SK-N-SH treated with all-trans-retinoic acid at 6 μM for 48 hours (cell line): Measurements from ENCODE around the gene PLPP6.

Experiments used
- ATAC-seq: fragments of 200-7000 bp; cut with Tn5 transposase; 3 replicates; pipeline ENCODE4 v1.9.1; 2020; ENCODE audit warnings: mild to moderate bottlenecking, moderate library complexity
- ARNTL ChIP-seq: fragments of 450-650 bp; formaldehyde crosslinking; IDR thresholded peaks from 2 replicates; pipeline ENCODE4 v1.5.0; 2020; ENCODE audit warnings: low read depth, mild to moderate bottlenecking, moderate library complexity, borderline replicate concordance
- BACH2 ChIP-seq: fragments of 250-450 bp; sonication (Bioruptor Pico); IDR thresholded peaks from 2 replicates; pipeline ENCODE4 v1.9.0; 2021; ENCODE audit warnings: mild to moderate bottlenecking, borderline replicate concordance
- ESRRG ChIP-seq: fragments of 250-450 bp; sonication (Bioruptor Pico); IDR thresholded peaks from 2 replicates; pipeline ENCODE4 v1.6.1; 2021; ENCODE audit warnings: mild to moderate bottlenecking
- GLIS3 ChIP-seq: fragments of 250-450 bp; sonication (Bioruptor Pico); IDR thresholded peaks from 2 replicates; pipeline ENCODE4 v1.5.0; 2020; ENCODE audit warnings: mild to moderate bottlenecking, moderate library complexity
- ISL1 ChIP-seq: fragments of 250-450 bp; sonication (Bioruptor Pico); IDR thresholded peaks from 2 replicates; pipeline ENCODE4 v2.1.2; 2022; ENCODE audit warnings: mild to moderate bottlenecking, moderate library complexity
- OSR1 ChIP-seq: fragments of 250-450 bp; sonication (Bioruptor Pico); IDR thresholded peaks from 2 replicates; pipeline ENCODE4 v1.8.0; 2022; ENCODE audit warnings: moderate library complexity, mild to moderate bottlenecking, inconsistent platforms
- PPARA ChIP-seq: fragments of 250-450 bp; sonication (Bioruptor Pico); IDR thresholded peaks from 2 replicates; pipeline ENCODE4 v1.5.0; 2020; ENCODE audit warnings: mild to moderate bottlenecking, borderline replicate concordance
- RARB ChIP-seq: fragments of 250-450 bp; sonication (Bioruptor Pico); IDR thresholded peaks from 2 replicates; pipeline ENCODE4 v1.8.0; 2021; ENCODE audit warnings: mild to moderate bottlenecking, moderate library complexity
- SNAI2 ChIP-seq: fragments of 250-450 bp; sonication (Bioruptor Pico); IDR thresholded peaks from 2 replicates; pipeline ENCODE4 v1.5.0; 2020; ENCODE audit warnings: mild to moderate bottlenecking, moderate library complexity
- TCF4 ChIP-seq: fragments of 250-450 bp; sonication (Bioruptor Pico); IDR thresholded peaks from 2 replicates; pipeline ENCODE4 v1.8.0; 2021; ENCODE audit warnings: mild to moderate bottlenecking, moderate library complexity, borderline replicate concordance
- TOX ChIP-seq: fragments of 250-450 bp; sonication (Bioruptor Pico); IDR thresholded peaks from 2 replicates; pipeline ENCODE4 v1.8.0; 2021; ENCODE audit warnings: mild to moderate bottlenecking, moderate library complexity, borderline replicate concordance
- ZC3H10 ChIP-seq: fragments of 250-450 bp; sonication (Bioruptor Pico); IDR thresholded peaks from 2 replicates; pipeline ENCODE4 v1.5.1; 2021; ENCODE audit warnings: mild to moderate bottlenecking, moderate library complexity
- ZFP3 ChIP-seq: fragments of 250-450 bp; sonication (Bioruptor Pico); IDR thresholded peaks from 2 replicates; pipeline ENCODE4 v1.5.0; 2020; ENCODE audit warnings: mild to moderate bottlenecking, moderate library complexity
- ZFP30 ChIP-seq: fragments of 450-650 bp; formaldehyde crosslinking; IDR thresholded peaks from 2 replicates; pipeline ENCODE4 v1.5.0; 2022; ENCODE audit warnings: mild to moderate bottlenecking, moderate library complexity
- ZNF565 ChIP-seq: fragments of 450-650 bp; formaldehyde crosslinking; conservative IDR thresholded peaks from 2 replicates; pipeline ENCODE4 v1.5.0; 2020; ENCODE audit warnings: low read depth, mild to moderate bottlenecking, moderate library complexity
- ZNF8 ChIP-seq: fragments of 450-650 bp; formaldehyde crosslinking; IDR thresholded peaks from 2 replicates; pipeline ENCODE4 v1.5.0; 2020; ENCODE audit warnings: mild to moderate bottlenecking, moderate library complexity
- TF ChIP-seq, protein P1 (sequence below): fragments of 250-450 bp; sonication (Bioruptor Pico); IDR thresholded peaks from 2 replicates; pipeline ENCODE4 v1.5.0; 2020; ENCODE audit warnings: mild to moderate bottlenecking, moderate library complexity
- TF ChIP-seq, protein P2 (sequence below): fragments of 250-450 bp; sonication (Bioruptor Pico); IDR thresholded peaks from 2 replicates; pipeline ENCODE4 v1.8.0; 2021; ENCODE audit warnings: low read depth, mild to moderate bottlenecking, moderate library complexity, borderline replicate concordance
- TF ChIP-seq, protein P3 (sequence below): fragments of 250-450 bp; sonication (Bioruptor Pico); IDR thresholded peaks from 2 replicates; pipeline ENCODE4 v1.8.0; 2020; ENCODE audit warnings: mild to moderate bottlenecking, moderate library complexity, borderline replicate concordance

Gene PLPP6

DNA sequence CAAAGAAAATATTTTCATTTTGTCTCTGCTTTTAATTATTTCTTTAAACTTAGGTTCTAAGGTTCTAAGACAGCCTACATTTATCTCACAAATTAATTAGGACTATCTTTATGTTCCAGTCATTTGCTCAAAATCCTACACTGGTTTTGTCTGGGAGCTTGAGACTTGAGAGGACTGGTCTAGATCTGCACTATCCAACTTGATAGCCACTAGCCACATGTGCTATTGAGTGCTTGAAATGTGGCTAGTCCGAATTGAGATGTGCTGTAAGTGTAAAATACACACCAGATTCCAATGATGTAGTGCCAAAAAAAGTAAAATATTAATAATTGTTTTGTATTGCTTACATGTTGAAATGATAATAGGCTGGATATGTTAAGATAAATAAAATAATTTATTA lies 24.5 kb downstream of the PLPP6 start:
- TF ChIP-seq ZFP30 (CRISPR knock-in tag) (no peak), TOX (no peak), BACH2 (CRISPR knock-in tag) (no peak), ZNF8 (CRISPR knock-in tag) (no peak), ESRRG (CRISPR knock-in tag) (no peak), ISL1 (no peak)
- TF ChIP-seq, protein P1, sequence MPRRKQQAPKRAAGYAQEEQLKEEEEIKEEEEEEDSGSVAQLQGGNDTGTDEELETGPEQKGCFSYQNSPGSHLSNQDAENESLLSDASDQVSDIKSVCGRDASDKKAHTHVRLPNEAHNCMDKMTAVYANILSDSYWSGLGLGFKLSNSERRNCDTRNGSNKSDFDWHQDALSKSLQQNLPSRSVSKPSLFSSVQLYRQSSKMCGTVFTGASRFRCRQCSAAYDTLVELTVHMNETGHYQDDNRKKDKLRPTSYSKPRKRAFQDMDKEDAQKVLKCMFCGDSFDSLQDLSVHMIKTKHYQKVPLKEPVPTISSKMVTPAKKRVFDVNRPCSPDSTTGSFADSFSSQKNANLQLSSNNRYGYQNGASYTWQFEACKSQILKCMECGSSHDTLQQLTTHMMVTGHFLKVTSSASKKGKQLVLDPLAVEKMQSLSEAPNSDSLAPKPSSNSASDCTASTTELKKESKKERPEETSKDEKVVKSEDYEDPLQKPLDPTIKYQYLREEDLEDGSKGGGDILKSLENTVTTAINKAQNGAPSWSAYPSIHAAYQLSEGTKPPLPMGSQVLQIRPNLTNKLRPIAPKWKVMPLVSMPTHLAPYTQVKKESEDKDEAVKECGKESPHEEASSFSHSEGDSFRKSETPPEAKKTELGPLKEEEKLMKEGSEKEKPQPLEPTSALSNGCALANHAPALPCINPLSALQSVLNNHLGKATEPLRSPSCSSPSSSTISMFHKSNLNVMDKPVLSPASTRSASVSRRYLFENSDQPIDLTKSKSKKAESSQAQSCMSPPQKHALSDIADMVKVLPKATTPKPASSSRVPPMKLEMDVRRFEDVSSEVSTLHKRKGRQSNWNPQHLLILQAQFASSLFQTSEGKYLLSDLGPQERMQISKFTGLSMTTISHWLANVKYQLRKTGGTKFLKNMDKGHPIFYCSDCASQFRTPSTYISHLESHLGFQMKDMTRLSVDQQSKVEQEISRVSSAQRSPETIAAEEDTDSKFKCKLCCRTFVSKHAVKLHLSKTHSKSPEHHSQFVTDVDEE (CRISPR knock-in tag) = no peak
- TF ChIP-seq, protein P2, sequence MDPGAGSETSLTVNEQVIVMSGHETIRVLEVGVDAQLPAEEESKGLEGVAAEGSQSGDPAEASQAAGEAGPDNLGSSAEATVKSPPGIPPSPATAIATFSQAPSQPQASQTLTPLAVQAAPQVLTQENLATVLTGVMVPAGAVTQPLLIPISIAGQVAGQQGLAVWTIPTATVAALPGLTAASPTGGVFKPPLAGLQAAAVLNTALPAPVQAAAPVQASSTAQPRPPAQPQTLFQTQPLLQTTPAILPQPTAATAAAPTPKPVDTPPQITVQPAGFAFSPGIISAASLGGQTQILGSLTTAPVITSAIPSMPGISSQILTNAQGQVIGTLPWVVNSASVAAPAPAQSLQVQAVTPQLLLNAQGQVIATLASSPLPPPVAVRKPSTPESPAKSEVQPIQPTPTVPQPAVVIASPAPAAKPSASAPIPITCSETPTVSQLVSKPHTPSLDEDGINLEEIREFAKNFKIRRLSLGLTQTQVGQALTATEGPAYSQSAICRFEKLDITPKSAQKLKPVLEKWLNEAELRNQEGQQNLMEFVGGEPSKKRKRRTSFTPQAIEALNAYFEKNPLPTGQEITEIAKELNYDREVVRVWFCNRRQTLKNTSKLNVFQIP (CRISPR knock-in tag) = no peak
- ATAC-seq = no peak

DNA sequence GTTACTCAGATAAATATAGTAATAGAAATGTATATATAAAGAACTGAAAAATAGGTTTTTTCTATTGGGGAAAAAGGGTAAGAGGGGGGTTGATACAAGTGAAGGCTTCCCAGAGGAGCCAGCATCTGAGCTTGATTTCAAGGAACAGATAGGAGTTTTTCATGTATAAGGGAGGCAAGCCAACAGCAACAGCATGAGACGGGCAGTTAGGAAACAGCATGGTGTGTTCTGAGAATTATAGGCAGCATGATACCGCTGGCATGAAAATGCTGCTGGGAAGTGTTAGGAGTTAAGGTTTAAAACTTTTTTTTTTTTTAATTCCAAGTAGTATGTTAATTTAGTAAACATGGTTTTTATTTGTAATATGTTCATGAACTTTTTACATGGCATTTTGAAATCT lies 26.9 kb downstream of the PLPP6 start:
- no peak for ATAC-seq
- TF ChIP-seq TCF4 (CRISPR knock-in tag) (no peak), ESRRG (CRISPR knock-in tag) (no peak), ARNTL (CRISPR knock-in tag) (no peak), PPARA (CRISPR knock-in tag) (no peak), TOX (no peak), ZNF565 (CRISPR knock-in tag) (no peak), ISL1 (no peak), OSR1 (CRISPR knock-in tag) (no peak), ZNF8 (CRISPR knock-in tag) (no peak)

DNA sequence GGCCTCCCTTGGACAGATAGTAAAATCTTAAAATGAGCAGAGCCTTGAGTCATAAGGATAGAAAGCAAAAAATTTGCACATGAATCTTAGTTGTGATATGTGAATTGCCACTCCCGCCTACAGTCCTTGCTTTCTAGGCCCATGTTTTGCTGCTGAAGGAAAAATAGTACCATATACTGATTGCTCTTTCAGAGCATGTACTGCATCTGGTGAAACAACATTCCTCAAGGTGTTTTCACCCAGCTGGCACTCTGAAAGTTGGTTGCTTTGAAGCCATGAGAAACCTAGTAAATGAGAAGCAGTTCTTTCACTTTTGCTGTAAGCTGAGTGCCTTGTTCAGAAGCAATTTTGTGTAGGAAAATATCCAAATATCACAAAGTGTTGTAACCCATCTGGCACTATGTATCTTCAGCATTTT lies 27.6 kb downstream of the PLPP6 start:
- no peak for TF ChIP-seq TOX
- TF ChIP-seq ZNF8 (CRISPR knock-in tag) = no peak
- no peak for ATAC-seq

DNA sequence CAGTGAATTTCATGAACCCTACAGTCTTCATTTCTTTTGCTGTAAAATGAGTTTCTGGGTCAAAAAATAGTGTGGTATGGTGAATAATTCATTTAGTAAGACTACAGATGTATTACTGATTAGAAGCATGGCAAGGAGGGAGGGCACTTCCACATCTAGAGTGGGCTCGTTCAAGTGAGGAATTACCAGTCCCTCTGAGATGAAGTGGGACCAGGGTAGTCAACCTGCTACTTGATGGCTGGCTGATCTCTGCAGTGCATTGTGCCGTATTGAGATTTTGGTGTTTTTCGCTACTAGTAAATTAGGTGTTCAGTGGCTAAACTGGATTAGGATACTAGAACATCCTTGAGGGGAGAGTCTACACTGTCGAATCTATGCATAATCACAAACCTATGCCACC lies 28.1 kb downstream of the PLPP6 start:
- TF ChIP-seq SNAI2 (CRISPR knock-in tag) = no peak
- no peak for TF ChIP-seq OSR1 (CRISPR knock-in tag)
- no peak for TF ChIP-seq ZC3H10 (CRISPR knock-in tag)
- TF ChIP-seq TOX = no peak
- TF ChIP-seq ARNTL (CRISPR knock-in tag) = no peak
- TF ChIP-seq, protein P1 (CRISPR knock-in tag) = no peak
- TF ChIP-seq GLIS3 (CRISPR knock-in tag) = no peak
- TF ChIP-seq ZFP3 (CRISPR knock-in tag) = no peak
- no peak for TF ChIP-seq TCF4 (CRISPR knock-in tag)
- no peak for TF ChIP-seq PPARA (CRISPR knock-in tag)
- no peak for TF ChIP-seq ZNF8 (CRISPR knock-in tag)
- TF ChIP-seq, protein P3, sequence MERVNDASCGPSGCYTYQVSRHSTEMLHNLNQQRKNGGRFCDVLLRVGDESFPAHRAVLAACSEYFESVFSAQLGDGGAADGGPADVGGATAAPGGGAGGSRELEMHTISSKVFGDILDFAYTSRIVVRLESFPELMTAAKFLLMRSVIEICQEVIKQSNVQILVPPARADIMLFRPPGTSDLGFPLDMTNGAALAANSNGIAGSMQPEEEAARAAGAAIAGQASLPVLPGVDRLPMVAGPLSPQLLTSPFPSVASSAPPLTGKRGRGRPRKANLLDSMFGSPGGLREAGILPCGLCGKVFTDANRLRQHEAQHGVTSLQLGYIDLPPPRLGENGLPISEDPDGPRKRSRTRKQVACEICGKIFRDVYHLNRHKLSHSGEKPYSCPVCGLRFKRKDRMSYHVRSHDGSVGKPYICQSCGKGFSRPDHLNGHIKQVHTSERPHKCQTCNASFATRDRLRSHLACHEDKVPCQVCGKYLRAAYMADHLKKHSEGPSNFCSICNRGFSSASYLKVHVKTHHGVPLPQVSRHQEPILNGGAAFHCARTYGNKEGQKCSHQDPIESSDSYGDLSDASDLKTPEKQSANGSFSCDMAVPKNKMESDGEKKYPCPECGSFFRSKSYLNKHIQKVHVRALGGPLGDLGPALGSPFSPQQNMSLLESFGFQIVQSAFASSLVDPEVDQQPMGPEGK (CRISPR knock-in tag) = no peak
- no peak for TF ChIP-seq ZFP30 (CRISPR knock-in tag)
- no peak for TF ChIP-seq ISL1
- TF ChIP-seq ZNF565 (CRISPR knock-in tag) = no peak
- TF ChIP-seq ESRRG (CRISPR knock-in tag) = no peak
- TF ChIP-seq RARB (CRISPR knock-in tag) = no peak
- no peak for ATAC-seq
